ENCODE measurements around the gene MYO1H.

The MYO1H gene

DNA sequence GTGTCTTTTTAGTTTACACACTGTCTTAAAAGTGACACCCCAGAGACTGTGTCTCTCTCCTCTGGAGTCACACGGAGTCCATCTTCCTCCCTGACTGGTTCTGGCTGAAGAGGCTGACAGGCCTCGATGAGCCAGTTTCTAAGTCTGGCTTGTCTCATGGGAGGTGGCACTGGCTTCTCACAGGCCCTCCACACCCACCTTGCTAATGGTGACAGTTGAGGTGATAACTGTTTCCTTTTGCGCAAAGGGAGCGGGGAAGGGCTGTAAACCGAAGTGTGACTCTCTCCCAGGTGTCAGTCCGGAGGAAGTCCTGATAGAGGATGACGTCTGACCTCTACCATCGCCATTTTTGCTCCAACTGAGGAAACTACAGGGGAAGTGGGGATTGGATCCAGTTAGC lies 99.2 kb downstream of the MYO1H start:
- no peak overlapping the region for H3K9ac ChIP-seq (ENCODE audit: low read length)
- H3K27me3 ChIP-seq (ENCODE audit: control insufficient read depth, insufficient read depth, low read length), result no peaks in the 10 kb centered on the region
- peaks cover 9% of the 10 kb centered on the region for H3K36me3 ChIP-seq (ENCODE audit: control insufficient read depth, insufficient read depth, low read length)
- no peaks in the 10 kb centered on the region for H3K4me1 ChIP-seq (ENCODE audit: control insufficient read depth, insufficient read depth, low read length)
- H3K27ac ChIP-seq (ENCODE audit: low read depth, low read length), result no peak overlapping the region
- no peak overlapping the region for H3K4me3 ChIP-seq (ENCODE audit: low read length)

DNA sequence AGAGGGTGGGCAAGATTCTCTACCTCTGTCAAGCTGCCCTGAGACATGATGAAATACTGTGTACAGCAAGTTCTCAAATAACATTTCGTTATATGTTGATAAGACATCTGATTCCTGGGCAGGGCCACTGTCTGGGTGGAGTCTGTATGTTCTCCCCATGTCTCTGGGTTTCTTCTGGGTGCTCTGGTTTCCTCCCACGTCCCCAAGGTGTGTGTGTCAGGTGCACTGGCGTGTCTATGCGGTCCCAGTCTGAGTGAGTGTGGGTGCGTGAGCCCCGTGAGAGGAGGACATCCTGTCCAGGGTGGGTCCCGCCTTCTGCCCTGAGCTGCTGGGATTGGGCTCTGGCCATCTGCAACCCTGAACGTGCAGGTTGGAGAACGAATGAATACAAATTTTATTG lies 99.8 kb downstream of the MYO1H start:
- Histone ChIP-seq H3K9ac (ENCODE audit: low read length) (no peak overlapping the region), H3K4me3 (ENCODE audit: low read length) (no peak overlapping the region), H3K27ac (ENCODE audit: low read depth, low read length) (no peak overlapping the region), H3K4me1 (ENCODE audit: control insufficient read depth, insufficient read depth, low read length) (peaks cover 5% of the 10 kb centered on the region), H3K27me3 (ENCODE audit: control insufficient read depth, insufficient read depth, low read length) (no peaks in the 10 kb centered on the region), H3K36me3 (ENCODE audit: control insufficient read depth, insufficient read depth, low read length) (peaks cover 9% of the 10 kb centered on the region)

DNA sequence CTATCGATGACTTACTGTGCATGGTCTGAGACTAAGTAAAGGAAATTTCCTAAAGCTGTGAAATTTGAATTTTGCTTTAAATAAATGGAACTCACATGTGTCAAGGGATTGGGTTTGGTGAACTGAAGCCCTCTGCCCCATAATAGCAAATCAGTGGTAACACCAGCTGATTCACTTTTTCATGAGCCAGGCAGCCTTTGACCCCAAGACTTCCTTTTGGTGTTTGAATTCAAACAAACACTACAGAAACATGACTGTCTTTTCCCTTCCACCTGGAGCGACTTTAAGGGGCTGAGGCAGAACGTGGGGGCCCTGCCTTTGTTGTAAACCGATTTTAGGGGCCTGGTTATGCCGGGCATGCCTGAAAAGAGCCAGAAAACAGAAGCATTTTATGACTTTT lies 100.6 kb downstream of the MYO1H start:
- Histone ChIP-seq H3K9ac (ENCODE audit: low read length) (no peak overlapping the region), H3K4me1 (ENCODE audit: control insufficient read depth, insufficient read depth, low read length) (peaks cover 5% of the 10 kb centered on the region), H3K27ac (ENCODE audit: low read depth, low read length) (no peak overlapping the region), H3K27me3 (ENCODE audit: control insufficient read depth, insufficient read depth, low read length) (no peaks in the 10 kb centered on the region), H3K36me3 (ENCODE audit: control insufficient read depth, insufficient read depth, low read length) (peaks cover 9% of the 10 kb centered on the region), H3K4me3 (ENCODE audit: low read length) (no peak overlapping the region)

DNA sequence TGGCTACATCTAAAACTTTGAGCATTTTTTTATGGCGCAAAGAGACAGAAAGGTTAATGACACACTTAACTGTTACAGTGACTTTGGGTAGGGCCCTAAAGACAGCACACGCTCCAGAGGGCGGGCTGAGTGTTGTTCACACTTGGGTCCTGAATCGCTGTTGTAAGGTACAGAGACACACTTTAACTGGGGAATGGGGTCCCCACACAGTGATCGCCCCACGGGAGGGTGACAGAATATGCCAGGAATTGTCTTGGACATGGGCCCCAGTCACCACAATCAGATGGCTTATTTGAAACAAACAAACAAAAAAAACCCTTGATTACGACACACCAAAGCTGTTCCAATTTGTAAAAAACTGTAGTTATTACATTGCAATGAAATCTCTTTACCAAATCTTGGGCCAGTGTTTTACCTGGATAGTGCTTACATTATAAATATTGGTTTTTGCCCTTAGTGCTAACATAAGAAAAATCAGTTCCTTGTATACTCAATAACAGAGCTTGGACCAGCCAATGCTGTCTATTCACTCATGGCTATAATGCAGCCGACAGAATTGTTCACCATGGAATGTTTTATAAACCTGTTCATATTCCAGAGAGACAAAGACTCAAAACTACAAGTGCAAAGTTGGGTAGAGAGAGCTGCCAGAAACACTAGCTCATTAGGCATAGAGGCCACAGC lies 101.1 kb downstream of the MYO1H start:
- H3K27me3 ChIP-seq (ENCODE audit: control insufficient read depth, insufficient read depth, low read length), result no peaks in the 10 kb centered on the region
- peaks cover 5% of the 10 kb centered on the region for H3K4me1 ChIP-seq (ENCODE audit: control insufficient read depth, insufficient read depth, low read length)
- peaks cover 12% of the 10 kb centered on the region for H3K36me3 ChIP-seq (ENCODE audit: control insufficient read depth, insufficient read depth, low read length)
- H3K4me3 ChIP-seq (ENCODE audit: low read length), result no peak overlapping the region
- H3K27ac ChIP-seq (ENCODE audit: low read depth, low read length), result peak overlapping the region; percentile 23
- H3K9ac ChIP-seq (ENCODE audit: low read length), result no peak overlapping the region

DNA sequence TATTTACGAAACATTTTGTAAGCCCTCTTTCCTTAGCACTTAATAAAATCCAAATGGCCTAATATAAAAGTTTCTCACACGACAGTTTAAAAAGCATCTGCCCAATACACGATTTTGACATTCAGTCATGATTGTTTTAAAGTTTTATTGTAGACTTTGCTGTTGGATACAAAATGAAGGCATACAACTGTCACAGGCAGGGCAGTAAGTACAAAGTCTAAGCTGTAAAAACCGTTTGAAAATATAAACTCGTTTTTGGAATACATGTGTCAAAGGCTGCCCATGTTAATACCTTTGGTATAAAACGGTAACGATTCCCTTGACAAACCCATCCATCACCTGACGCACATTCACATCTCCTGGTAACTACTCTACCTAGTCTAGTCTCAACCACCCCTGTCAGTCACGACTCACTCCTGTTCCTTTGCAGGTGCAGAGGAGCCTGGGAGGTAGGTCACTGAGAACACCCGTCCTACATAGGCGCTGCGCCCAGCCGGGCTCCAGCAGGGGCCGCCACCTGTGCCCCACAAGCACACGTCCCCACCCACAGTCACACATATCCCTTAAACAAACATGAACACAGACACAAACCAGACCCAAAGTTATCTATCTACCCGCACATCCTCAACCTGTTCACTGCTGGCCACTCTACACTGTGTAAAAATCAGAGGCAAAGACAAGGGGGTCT lies 102.3 kb downstream of the MYO1H start:
- H3K4me1 ChIP-seq (ENCODE audit: control insufficient read depth, insufficient read depth, low read length), result peaks cover 5% of the 10 kb centered on the region
- no peak overlapping the region for H3K9ac ChIP-seq (ENCODE audit: low read length)
- no peak overlapping the region for H3K4me3 ChIP-seq (ENCODE audit: low read length)
- H3K36me3 ChIP-seq (ENCODE audit: control insufficient read depth, insufficient read depth, low read length), result peaks cover 20% of the 10 kb centered on the region
- no peaks in the 10 kb centered on the region for H3K27me3 ChIP-seq (ENCODE audit: control insufficient read depth, insufficient read depth, low read length)
- peak overlapping the region; percentile 49 for H3K27ac ChIP-seq (ENCODE audit: low read depth, low read length)

DNA sequence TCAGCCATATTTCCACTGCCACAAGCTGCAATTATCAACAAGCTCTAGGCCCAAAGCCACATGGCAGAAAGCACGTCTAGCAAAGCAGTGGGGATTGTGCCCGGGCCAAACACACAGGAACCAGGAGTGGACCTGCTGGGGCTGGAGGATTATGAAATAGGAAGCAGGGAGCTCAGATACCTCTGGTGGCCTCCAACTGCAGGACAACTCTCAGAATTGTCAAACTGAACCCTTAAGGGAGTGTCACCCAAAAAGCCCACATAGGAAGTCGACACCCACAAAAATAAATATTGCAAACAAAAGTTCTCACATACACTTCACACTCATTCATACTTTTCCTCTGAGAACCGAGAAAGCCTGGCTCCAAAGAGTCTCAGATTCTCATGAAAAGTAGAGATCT lies 103.3 kb downstream of the MYO1H start:
- no peak overlapping the region for H3K4me3 ChIP-seq (ENCODE audit: low read length)
- peaks cover 30% of the 10 kb centered on the region for H3K36me3 ChIP-seq (ENCODE audit: control insufficient read depth, insufficient read depth, low read length)
- peak overlapping the region; percentile 49 for H3K27ac ChIP-seq (ENCODE audit: low read depth, low read length)
- H3K27me3 ChIP-seq (ENCODE audit: control insufficient read depth, insufficient read depth, low read length), result no peaks in the 10 kb centered on the region
- H3K9ac ChIP-seq (ENCODE audit: low read length), result no peak overlapping the region
- peaks cover 13% of the 10 kb centered on the region for H3K4me1 ChIP-seq (ENCODE audit: control insufficient read depth, insufficient read depth, low read length)

DNA sequence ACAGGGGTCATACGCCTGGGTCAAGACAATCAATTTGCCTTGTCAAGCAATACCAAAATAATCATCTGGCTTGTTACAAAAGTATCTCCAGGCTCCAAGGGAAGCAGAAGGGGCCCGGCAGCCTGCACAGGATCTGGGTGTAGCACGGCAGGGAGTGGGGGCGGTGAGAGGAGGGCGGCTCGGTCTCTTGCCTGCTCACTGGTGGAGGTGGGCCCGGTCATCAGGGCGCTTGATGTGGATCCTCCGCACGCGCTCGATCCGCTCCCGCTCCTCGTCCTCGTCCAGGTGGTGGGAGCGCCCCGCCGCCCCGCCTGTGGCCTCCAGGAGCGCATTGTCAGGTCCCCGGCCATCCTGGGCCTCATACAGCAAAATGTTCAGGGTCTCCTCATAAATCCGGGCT lies 103.7 kb downstream of the MYO1H start:
- Histone ChIP-seq H3K27me3 (ENCODE audit: control insufficient read depth, insufficient read depth, low read length) (no peaks in the 10 kb centered on the region), H3K36me3 (ENCODE audit: control insufficient read depth, insufficient read depth, low read length) (peaks cover 33% of the 10 kb centered on the region), H3K9ac (ENCODE audit: low read length) (no peak overlapping the region), H3K27ac (ENCODE audit: low read depth, low read length) (peak overlapping the region; percentile 29), H3K4me3 (ENCODE audit: low read length) (no peak overlapping the region), H3K4me1 (ENCODE audit: control insufficient read depth, insufficient read depth, low read length) (peaks cover 14% of the 10 kb centered on the region)

DNA sequence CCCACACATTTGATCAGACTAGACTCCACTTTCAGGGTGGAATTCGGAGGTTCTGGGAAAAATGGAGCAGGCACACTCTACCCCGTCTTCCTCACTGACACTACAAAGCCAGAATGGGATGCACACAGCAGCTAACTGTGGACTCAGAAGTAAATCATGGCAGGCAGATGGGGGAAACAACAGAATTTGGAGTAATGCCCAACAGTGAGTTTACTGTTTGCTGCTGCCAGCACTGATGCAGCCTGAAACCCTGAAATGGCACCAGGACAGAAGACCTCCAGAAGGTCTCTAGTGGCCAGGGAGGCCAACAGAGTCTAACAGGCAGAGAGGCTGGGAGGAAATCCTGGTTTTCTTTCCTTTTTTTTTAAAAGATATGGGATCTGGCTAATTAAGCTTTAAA lies 104.8 kb downstream of the MYO1H start:
- no peak overlapping the region for H3K9ac ChIP-seq (ENCODE audit: low read length)

DNA sequence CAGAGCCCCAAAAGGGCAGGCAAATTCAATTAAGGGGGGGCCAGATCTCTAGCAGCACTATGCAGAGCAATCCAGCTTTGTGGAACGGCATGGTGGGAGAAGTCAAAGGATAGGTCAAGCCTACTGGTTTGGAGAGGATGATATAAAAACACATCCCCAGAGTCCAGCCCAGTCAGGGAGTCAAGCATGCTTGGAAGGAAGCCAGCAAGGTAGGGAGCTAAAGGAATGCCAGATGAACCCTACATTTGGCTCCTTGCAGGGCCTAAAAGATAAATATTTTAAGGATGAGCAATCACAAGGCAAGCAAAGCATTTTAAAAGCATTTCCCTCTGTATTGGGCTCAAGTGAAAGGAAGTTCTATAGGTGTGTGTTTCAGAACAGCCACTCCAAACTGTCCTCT lies 108.0 kb downstream of the MYO1H start:
- Histone ChIP-seq H3K9ac (ENCODE audit: low read length) (no peak overlapping the region), H3K27me3 (ENCODE audit: control insufficient read depth, insufficient read depth, low read length) (no peaks in the 10 kb centered on the region), H3K4me3 (ENCODE audit: low read length) (no peak overlapping the region), H3K36me3 (ENCODE audit: control insufficient read depth, insufficient read depth, low read length) (peaks cover 44% of the 10 kb centered on the region), H3K27ac (ENCODE audit: low read depth, low read length) (peak overlapping the region; percentile 97), H3K4me1 (ENCODE audit: control insufficient read depth, insufficient read depth, low read length) (peaks cover 55% of the 10 kb centered on the region)

More for the DNA sequence above, 104.8 kb downstream of the MYO1H start:
- peak overlapping the region; percentile 29 for H3K27ac ChIP-seq (ENCODE audit: low read depth, low read length)
- H3K4me1 ChIP-seq (ENCODE audit: control insufficient read depth, insufficient read depth, low read length), result peaks cover 24% of the 10 kb centered on the region
- no peak overlapping the region for H3K4me3 ChIP-seq (ENCODE audit: low read length)
- no peaks in the 10 kb centered on the region for H3K27me3 ChIP-seq (ENCODE audit: control insufficient read depth, insufficient read depth, low read length)
- H3K36me3 ChIP-seq (ENCODE audit: control insufficient read depth, insufficient read depth, low read length), result peaks cover 42% of the 10 kb centered on the region

DNA sequence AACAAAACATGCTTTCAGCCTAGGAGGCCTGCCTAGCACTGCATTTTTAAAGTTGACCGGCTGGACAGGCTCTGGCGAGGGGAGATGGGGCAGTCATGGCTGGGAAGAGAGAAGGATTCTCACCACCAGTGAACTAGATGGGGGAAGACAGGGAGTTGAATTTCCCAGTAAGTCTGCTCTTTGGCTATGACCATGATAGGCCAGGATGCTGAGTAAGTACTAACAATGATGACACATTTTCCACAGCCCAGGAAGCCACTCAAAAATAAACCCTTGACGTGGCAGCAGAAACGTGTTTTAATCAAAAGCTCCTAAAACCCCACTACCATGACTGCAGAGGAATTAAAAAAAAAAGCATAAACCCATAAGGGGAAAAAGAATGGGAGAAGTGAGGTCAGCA lies 110.4 kb downstream of the MYO1H start:
- no peak overlapping the region for H3K4me3 ChIP-seq (ENCODE audit: low read length)
- peaks cover 72% of the 10 kb centered on the region for H3K4me1 ChIP-seq (ENCODE audit: control insufficient read depth, insufficient read depth, low read length)
- peak overlapping the region; percentile 97 for H3K27ac ChIP-seq (ENCODE audit: low read depth, low read length)
- no peak overlapping the region for H3K9ac ChIP-seq (ENCODE audit: low read length)
- H3K36me3 ChIP-seq (ENCODE audit: control insufficient read depth, insufficient read depth, low read length), result peaks cover 37% of the 10 kb centered on the region
- H3K27me3 ChIP-seq (ENCODE audit: control insufficient read depth, insufficient read depth, low read length), result no peaks in the 10 kb centered on the region

DNA sequence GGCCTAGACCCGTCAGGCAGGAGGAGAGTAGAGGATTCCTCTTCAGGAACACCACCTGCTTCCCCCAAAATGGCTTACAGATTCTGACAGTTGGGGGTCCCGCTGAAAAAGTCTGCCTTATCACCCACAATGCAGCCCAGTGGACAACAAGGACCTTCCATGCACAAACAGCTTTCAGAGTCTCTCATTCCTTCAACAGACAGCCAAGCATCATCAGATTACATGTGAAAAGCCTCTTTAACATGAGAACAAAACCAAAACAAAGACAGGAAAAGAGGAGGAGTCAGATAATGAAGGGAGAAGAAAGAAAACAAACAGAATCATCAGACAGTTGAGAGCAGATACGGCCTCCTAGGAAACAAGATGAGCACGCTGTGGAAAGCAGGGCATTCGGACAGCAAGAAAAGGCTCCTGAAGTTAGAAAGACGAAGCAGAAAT lies 111.1 kb downstream of the MYO1H start:
- peaks cover 35% of the 10 kb centered on the region for H3K36me3 ChIP-seq (ENCODE audit: control insufficient read depth, insufficient read depth, low read length)
- H3K9ac ChIP-seq (ENCODE audit: low read length), result no peak overlapping the region
- H3K4me1 ChIP-seq (ENCODE audit: control insufficient read depth, insufficient read depth, low read length), result peaks cover 79% of the 10 kb centered on the region

DNA sequence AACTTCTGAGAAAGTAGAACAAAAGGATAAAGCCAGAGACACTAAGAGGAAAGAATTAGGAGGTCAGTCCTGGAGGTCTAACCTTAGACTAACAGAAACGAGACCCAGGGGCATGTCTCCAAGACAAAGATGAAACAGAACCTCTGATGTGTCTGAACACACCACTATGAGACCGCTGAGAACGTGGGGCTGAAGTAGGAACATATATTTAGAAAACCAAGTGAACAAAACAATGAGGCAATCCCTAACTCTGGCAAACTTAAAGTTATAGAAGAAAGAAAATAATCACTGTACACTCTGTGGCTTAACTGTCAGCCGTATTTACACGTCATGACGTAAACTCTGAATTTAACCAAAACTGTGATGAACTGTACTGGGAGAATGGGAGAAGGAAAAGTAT lies 111.5 kb downstream of the MYO1H start:
- H3K27me3 ChIP-seq (ENCODE audit: control insufficient read depth, insufficient read depth, low read length), result no peaks in the 10 kb centered on the region
- H3K4me3 ChIP-seq (ENCODE audit: low read length), result no peak overlapping the region
- peak overlapping the region; percentile 97 for H3K27ac ChIP-seq (ENCODE audit: low read depth, low read length)
- peaks cover 83% of the 10 kb centered on the region for H3K4me1 ChIP-seq (ENCODE audit: control insufficient read depth, insufficient read depth, low read length)
- no peak overlapping the region for H3K9ac ChIP-seq (ENCODE audit: low read length)
- peaks cover 30% of the 10 kb centered on the region for H3K36me3 ChIP-seq (ENCODE audit: control insufficient read depth, insufficient read depth, low read length)

More for the DNA sequence above, 111.1 kb downstream of the MYO1H start:
- Histone ChIP-seq H3K27me3 (ENCODE audit: control insufficient read depth, insufficient read depth, low read length) (no peaks in the 10 kb centered on the region), H3K27ac (ENCODE audit: low read depth, low read length) (peak overlapping the region; percentile 97), H3K4me3 (ENCODE audit: low read length) (no peak overlapping the region)

DNA sequence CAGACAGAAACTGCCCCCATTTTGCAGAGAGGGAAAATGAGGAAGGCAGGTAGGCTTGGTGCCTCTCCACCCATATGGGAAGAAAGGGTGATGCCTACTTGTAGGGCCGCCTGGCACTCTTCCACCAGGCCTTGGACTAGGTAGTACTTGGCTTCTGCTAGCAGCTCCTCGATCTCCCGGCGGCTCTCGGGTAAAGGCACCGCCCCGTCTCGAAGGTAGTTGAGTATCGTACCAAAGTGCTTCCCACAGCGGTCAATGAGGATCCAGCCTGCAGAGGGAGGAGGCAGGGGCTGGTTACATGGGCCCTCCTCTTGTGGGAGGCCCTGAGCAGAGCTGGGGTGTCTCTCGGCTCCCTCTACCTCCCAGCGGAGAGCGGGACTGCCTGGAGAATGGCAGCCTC lies 112.8 kb downstream of the MYO1H start:
- Histone ChIP-seq H3K36me3 (ENCODE audit: control insufficient read depth, insufficient read depth, low read length) (peaks cover 21% of the 10 kb centered on the region), H3K9ac (ENCODE audit: low read length) (no peak overlapping the region), H3K4me3 (ENCODE audit: low read length) (peak overlapping the region; percentile 31), H3K27ac (ENCODE audit: low read depth, low read length) (peak overlapping the region; percentile 97), H3K27me3 (ENCODE audit: control insufficient read depth, insufficient read depth, low read length) (no peaks in the 10 kb centered on the region), H3K4me1 (ENCODE audit: control insufficient read depth, insufficient read depth, low read length) (peaks cover 92% of the 10 kb centered on the region)

All from rectal smooth muscle tissue (tissue), 1 donor.